Activated CD8-positive, alpha-beta memory T cell treated with anti-CD3 and anti-CD28 coated beads for 36 hours (primary cell): ENCODE results near the gene FPGS. TPM values are rescaled to one million over a fixed set of nuclear protein-coding genes. Genes with fewer than 3 reads are reported as not detected.

Experiments
- CTCF ChIA-PET: fragments of 350-600 bp; sonication (Branson Sonifier 250); formaldehyde crosslinking; loops from one replicate; lab custom pipeline; 2021; ENCODE audit warnings: antibody characterized with exemption; lab: Charles Lee
- POLR2A ChIA-PET: fragments of 350-600 bp; sonication (Branson Sonifier 250); formaldehyde crosslinking; loops from one replicate; lab custom pipeline; 2021; ENCODE audit warnings: antibody characterized with exemption; lab: Charles Lee
- total RNA-seq, 2 experiments: library from RNA; stranded (reverse); gene quantifications; one replicate each; pipeline ENCODE4 v1.2.3, GENCODE V29; 2021

The FPGS gene
- total RNA-seq, 2 experiments from 2014 or later, result 106 to 107 TPM

DNA sequence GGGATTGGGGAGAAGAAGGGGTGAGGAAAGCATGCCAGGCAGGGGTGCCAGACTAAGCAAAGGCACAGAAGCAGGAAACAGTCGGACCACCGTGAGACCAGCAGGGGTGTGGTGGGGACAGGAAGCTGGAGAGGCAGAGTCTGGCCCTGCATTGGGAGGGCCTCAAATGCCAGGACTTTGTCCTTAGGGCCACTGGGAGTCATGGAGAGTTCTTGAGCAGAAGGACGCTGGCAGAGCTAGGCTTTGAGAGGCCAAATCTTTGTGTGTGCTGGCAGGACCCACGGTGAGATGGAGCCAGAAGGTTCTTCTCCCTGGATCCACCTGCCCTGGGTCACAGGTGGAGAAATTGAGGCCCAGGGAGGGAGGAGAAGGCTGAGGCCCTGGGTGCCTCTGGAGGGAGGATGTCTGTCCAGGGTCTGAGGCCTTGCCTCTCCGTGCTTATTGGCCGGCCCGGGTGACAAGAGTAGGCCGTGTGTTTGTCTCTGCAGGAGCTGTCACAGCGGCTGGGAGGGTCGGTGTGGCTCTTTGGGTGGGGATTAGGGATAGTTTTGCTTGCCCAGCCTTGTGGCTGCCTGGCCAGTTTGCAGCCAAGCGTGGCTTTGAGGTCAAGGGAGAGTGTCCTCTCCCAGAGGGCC, 53.5 kb downstream of the FPGS start:
- ChIA-PET CTCF (interaction anchor here (0.9 to 2.1 kb wide), 4 partner anchors 10 to 65 kb away, joined by 3 to 8 read pairs (median 4); no protein-coding TSS in a partner anchor), POLR2A (interaction anchor here (0.5 to 0.7 kb wide), 2 partner anchors 54 to 100 kb away, joined by 3 to 6 read pairs; no protein-coding TSS in a partner anchor)

DNA sequence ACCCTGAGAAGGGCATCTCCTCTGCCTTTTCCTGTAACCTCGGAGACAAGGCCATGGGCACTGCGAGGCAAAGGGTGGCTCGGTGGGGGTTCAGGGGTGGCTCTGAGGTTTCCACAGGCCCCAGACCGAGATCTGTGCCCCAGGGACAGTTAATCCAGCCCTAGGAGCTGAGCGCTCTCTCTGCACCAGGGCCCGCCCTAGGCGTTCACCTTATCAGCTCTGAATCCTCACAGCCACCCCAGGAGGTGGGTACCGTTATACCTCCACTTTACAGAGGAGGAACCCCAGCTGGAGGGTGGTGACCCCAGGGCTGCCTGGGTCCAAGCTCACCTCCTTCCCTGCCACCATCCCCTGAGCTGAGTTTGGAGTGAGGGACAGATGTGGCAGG, 54.0 kb downstream of the FPGS start:
- POLR2A ChIA-PET, result interaction anchor here (0.5 kb wide), 1 partner anchor 100 kb away, joined by 6 read pairs; no protein-coding TSS in a partner anchor
- CTCF ChIA-PET, result interaction anchor here (2.1 kb wide), 1 partner anchor 13 kb away, joined by 8 read pairs; no protein-coding TSS in a partner anchor

DNA sequence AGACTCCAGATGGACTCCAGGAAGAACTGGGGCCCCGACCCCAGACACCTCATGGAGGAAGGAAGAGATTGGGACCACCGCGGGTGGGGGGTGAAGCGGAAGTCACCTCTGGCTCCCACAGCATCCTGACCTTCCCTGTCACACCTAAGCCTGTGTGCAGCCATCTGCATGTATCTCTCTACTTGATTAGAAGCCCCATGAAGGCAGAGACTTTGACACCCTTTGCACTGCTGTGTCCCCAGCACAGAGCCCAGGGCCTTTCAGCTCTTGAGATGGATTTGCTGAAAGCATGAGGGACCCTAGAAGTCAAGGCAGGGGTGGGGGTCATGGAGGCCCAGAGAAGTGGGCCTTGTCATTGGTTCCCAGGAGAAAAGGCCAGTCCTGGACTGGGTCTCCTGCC, 54.6 kb downstream of the FPGS start:
- ChIA-PET CTCF (interaction anchor here (2.1 kb wide), 1 partner anchor 13 kb away, joined by 8 read pairs; no protein-coding TSS in a partner anchor), POLR2A (no interaction called here)

DNA sequence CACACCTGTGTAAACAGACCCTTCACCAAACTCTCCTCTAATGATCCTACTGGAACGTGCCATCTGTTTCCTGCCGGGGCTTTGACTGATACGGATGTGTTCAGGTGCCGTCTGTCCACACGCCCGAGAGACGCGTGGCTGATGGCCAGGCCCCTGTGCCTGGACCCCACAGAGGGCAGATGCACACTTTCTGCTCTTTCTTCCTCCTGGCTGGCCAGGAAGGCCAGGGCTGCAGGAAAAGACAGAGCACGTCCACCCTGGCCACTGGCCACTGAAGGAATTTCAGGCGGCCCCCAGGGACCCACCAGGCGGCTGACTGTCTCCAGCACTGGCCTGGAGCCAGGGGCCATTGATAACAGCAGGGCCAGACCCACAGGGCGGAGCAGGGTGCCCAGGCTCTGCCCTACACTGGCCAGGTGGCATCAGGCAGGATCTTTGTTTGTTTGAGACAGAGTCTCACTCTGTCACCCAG, 55.4 kb downstream of the FPGS start:
- POLR2A ChIA-PET, result no interaction called here
- CTCF ChIA-PET, result interaction anchor here (2.1 kb wide), 1 partner anchor 12 kb away, joined by 8 read pairs; no protein-coding TSS in a partner anchor

DNA sequence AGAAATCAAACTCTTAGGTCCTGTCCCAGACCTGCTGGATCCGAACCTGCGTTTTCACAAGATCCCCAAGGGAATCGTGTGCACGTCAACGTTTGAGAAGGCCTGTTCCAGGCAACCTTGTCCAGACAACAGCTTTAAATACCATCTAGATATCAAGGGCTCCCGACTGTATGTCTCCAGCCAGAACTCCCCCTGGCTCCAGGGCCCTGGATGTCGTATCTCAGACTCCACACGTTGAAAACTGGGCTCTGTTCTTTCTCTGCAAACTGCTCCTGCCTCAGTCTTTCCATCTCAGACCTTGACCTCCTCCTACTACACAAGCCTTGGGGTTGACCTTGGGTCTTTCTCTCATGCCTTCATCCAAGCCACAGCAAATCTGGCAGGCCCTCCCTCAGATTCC, 57.6 kb downstream of the FPGS start:
- ChIA-PET POLR2A (interaction anchor here (0.7 kb wide), 1 partner anchor 12 kb away, joined by 7 read pairs; no protein-coding TSS in a partner anchor), CTCF (interaction anchor here (0.9 to 1.9 kb wide), 4 partner anchors 9 to 82 kb away, joined by 3 to 13 read pairs (median 4); no protein-coding TSS in a partner anchor)

DNA sequence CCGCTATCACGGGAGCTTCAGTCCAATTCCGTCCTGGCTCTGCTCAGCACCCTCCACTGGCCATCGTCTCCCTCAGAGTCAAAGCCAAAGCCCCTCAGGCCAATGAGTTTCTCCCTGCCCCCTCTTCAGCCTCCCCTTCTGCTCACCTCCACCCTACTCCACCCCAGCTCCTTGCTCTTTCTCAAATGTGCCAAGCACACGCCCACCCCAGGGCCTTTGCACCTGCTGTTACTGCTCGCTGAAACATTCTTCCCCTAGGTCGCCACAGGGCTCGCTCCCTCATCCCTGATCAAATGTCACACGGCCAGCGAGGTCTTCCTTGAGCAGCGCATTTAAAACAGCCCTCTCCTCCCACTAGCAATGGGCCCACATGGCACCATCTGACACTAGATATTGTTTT, 58.1 kb downstream of the FPGS start:
- POLR2A ChIA-PET, result interaction anchor here (0.7 kb wide), 1 partner anchor 11 kb away, joined by 7 read pairs; no protein-coding TSS in a partner anchor
- CTCF ChIA-PET, result interaction anchor here (0.9 to 1.9 kb wide), 3 partner anchors 9 to 81 kb away, joined by 3 to 4 read pairs (median 3); no protein-coding TSS in a partner anchor

DNA sequence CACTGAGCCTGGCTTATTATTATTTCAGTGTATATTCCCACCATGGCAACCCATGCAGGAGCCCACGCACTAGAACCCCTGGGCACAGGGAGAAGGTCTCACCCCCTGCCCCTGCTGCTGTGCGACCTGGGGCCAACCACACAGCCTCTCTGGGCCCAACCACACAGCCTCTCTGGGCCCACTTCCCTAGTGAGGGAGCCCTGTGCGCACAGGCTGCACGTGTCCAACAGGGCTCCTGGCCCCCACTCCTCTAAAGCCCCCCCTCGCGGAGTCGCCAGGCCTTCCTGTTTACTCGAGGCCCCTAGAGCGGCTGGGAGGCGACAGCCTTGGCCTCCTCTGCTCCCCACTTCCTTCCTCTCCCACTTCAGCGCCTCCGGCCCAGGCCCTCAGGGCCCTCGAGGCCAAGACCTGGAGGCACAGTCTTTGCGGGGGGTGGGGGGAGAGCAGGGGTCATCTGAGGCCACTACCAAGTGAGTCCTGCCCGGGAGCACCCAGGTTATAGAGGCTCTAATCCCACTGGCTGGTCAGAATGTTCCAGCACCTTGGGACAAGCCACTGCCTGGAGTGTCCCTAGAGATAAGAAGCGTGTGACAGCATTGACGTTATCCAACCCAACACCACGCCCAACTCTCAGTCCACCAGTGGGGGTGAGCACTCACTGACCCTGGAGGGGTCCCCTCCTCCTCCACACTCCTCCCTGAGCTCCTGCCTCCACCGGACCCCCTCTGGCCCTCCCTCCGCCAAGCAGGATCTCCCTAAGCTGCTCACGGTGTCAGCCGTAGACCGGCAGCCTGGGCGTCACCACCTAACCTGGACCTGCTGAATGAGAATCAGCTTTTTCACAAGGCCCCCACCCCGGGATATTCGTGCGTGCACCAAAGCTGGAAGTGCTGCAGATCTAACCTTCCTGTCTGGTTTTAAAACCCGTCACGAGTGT, 59.7 kb downstream of the FPGS start:
- POLR2A ChIA-PET, result interaction anchor here (0.6 kb wide), 1 partner anchor 148 kb away, joined by 3 read pairs; no protein-coding TSS in a partner anchor
- CTCF ChIA-PET, result interaction anchor here (0.7 to 1.9 kb wide), 5 partner anchors 8 to 59 kb away, joined by 3 to 6 read pairs (median 4); no protein-coding TSS in a partner anchor

DNA sequence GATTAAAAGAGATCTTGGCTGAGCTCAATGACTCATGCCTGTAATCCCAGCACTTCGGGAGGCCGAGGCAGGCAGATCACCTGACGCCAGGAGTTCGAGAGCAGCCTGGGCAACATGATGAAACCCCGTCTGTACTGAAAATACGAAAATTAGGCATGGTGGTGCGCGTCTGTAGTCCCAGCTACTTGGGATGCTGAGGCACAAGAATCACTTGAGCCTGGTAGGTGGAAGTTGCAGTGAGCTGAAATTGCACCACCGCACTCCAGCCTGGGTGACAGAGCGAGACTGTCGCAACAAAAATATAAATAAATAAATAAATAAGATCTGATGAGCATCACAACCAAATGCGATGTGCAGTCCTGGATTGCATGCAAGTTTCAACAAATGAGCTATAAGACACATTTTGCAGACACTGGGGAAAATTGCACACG, 60.5 kb downstream of the FPGS start:
- POLR2A ChIA-PET, result interaction anchor here (0.7 kb wide), 1 partner anchor 70 kb away, joined by 3 read pairs; no protein-coding TSS in a partner anchor
- CTCF ChIA-PET, result interaction anchor here (0.6 to 1.1 kb wide), 4 partner anchors 11 to 99 kb away, joined by 3 to 4 read pairs (median 3); no protein-coding TSS in a partner anchor

Other genes with a start within 250 kb of the FPGS start
- gene STXBP1, start 190.6 kb upstream of the FPGS start, total RNA-seq, result 10 to 100 TPM; 18.3 to 22.8 TPM
- not detected for gene CFAP157, start 95.9 kb upstream of the FPGS start, total RNA-seq
- 10 to 100 TPM; 27.8 to 28.8 TPM for gene PTRH1, start 87.2 kb upstream of the FPGS start, total RNA-seq
- gene TTC16, start 86.8 kb upstream of the FPGS start, total RNA-seq, result 1 to 10 TPM; 1.3 to 1.4 TPM
- 10 to 100 TPM; 24.9 TPM for gene TOR2A, start 67.6 kb upstream of the FPGS start, total RNA-seq
- 10 to 100 TPM; 17.4 to 18.3 TPM for gene SH2D3C, start 24.2 kb upstream of the FPGS start, total RNA-seq
- 100 to 1,000 TPM; 103 to 109 TPM for gene CDK9, start 16.8 kb upstream of the FPGS start, total RNA-seq
- 10 to 100 TPM; 19.0 to 20.5 TPM for gene ENG, start 51.8 kb downstream of the FPGS start, total RNA-seq
- gene AK1, start 74.8 kb downstream of the FPGS start, total RNA-seq, result 10 to 100 TPM; 11.6 to 12.6 TPM
- 10 to 100 TPM; 52.6 to 61.1 TPM for gene ST6GALNAC6, start 96.7 kb downstream of the FPGS start, total RNA-seq
- 10 to 100 TPM; 44.1 to 44.2 TPM for gene ST6GALNAC4, start 114.2 kb downstream of the FPGS start, total RNA-seq
- 1 to 10 TPM; 1.0 to 2.5 TPM for gene PIP5KL1, start 127.9 kb downstream of the FPGS start, total RNA-seq
- 10 to 100 TPM; 74.8 to 76.5 TPM for gene DPM2, start 135.0 kb downstream of the FPGS start, total RNA-seq
- gene EEIG1, start 178.1 kb downstream of the FPGS start, total RNA-seq, result 10 to 100 TPM; 47.3 to 48.5 TPM